ENCODE data around the gene PLXNA2.

PLXNA2 gene

DNA sequence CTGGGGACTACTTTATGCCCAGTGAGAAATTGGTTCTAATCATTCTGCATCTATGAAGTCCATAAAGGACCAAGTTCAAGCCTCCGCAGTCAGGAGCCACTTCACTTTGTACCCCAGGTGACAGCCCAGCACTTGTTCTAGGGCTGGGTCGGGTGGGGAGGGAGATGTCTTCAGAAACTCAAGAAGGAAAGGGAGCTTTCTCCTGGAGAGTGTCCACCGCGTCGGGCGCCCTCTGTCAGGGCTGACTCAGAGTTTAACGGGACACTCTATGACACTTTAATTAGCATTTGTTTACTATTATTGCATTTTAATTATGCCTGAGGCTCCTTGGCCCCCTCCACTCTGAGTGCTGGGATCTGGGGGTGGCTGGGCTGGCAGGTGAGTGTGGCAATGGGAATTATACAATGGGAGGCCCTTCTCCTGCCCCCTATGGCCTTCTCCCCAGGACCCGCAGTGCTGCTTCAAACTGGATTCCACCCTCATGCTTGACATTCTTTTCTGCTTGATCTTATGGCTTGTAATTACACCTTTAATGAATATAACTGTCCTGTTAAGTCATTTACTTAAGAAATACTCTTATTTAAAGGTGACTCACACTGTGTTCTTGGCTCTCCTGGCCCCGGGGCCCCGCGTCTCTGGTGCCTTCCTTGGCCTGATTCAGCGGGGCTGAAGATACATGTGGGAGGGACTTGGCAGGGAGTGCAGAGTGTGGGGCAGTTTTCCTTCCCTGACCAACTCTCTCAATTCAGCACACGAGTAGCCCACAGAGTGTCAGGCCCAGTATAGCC lies 136.6 kb downstream of the PLXNA2 start:
- Histone ChIP-seq H3K27me3 (replicated peaks in 2 of 5; ENCODE audit: control insufficient read depth in 4 of 5, insufficient read depth in 5 of 5, low read length in 4 of 5) (peaks cover 0 to 12% (median 0%) of the 10 kb centered on the region in 5 experiments), H3K27ac (ENCODE audit: insufficient read depth in 1 of 2, low read depth in 1 of 2, low read length in 2 of 2, poor library complexity in 1 of 2, severe bottlenecking in 2 of 2) (no peak overlapping the region), H3K36me3 (ENCODE audit: control insufficient read depth in 4 of 4, insufficient read depth in 4 of 4, low read length in 3 of 4) (no peaks in the 10 kb centered on the region), H3K4me1 (ENCODE audit: control extremely low read depth in 1 of 4, control insufficient read depth in 4 of 4, insufficient read depth in 4 of 4, low read length in 3 of 4) (no peaks in the 10 kb centered on the region), H3K9me3 (ENCODE audit: control extremely low read depth in 1 of 5, control insufficient read depth in 4 of 5, insufficient read depth in 2 of 5, low read depth in 1 of 5, low read length in 4 of 5) (no peaks in the 10 kb centered on the region), H3K4me3 (ENCODE audit: control insufficient read depth in 1 of 7, extremely low read depth in 1 of 7, insufficient read depth in 4 of 7, low read depth in 2 of 7, low read length in 6 of 7) (no peak overlapping the region)
- 90% methylated on average over 3 of the region's 13 CpGs for WGBS (ENCODE audit: insufficient coverage)
- ChIA-PET CTCF (interaction anchor here (0.6 kb wide), 1 partner anchor 105 kb away, joined by 3 read pairs; no protein-coding TSS in a partner anchor), POLR2A (no interaction called here)
- no peak for DNase-seq

- 98% methylated on average over 5 of the region's 7 CpGs for WGBS (ENCODE audit: insufficient coverage)
- peaks cover 0 to 12% (median 0%) of the 10 kb centered on the region in 5 experiments for H3K27me3 ChIP-seq (replicated peaks in 2 of 5; ENCODE audit: control insufficient read depth in 4 of 5, insufficient read depth in 5 of 5, low read length in 4 of 5)
- no peaks in the 10 kb centered on the region for H3K9me3 ChIP-seq (ENCODE audit: control extremely low read depth in 1 of 5, control insufficient read depth in 4 of 5, insufficient read depth in 2 of 5, low read depth in 1 of 5, low read length in 4 of 5)
- ChIA-PET CTCF (no interaction called here), POLR2A (no interaction called here)
- no peak overlapping the region for H3K4me3 ChIP-seq (ENCODE audit: control insufficient read depth in 1 of 7, extremely low read depth in 1 of 7, insufficient read depth in 4 of 7, low read depth in 2 of 7, low read length in 6 of 7)
- DNase-seq: no peak
- H3K36me3 ChIP-seq (ENCODE audit: control insufficient read depth in 4 of 4, insufficient read depth in 4 of 4, low read length in 3 of 4): no peaks in the 10 kb centered on the region
- H3K4me1 ChIP-seq (ENCODE audit: control extremely low read depth in 1 of 4, control insufficient read depth in 4 of 4, insufficient read depth in 4 of 4, low read length in 3 of 4): no peaks in the 10 kb centered on the region
- H3K27ac ChIP-seq (ENCODE audit: insufficient read depth in 1 of 2, low read depth in 1 of 2, low read length in 2 of 2, poor library complexity in 1 of 2, severe bottlenecking in 2 of 2): no peak overlapping the region
Observed at GRCh38 chr1:208106218-208106617, 138.0 kb downstream of the PLXNA2 start.

GRCh38 chr1:208105756-208106155 lies 138.4 kb downstream of the PLXNA2 start:
- H3K27me3 ChIP-seq (replicated peaks in 2 of 5; ENCODE audit: control insufficient read depth in 4 of 5, insufficient read depth in 5 of 5, low read length in 4 of 5): peaks cover 0 to 10% (median 0%) of the 10 kb centered on the region in 5 experiments
- DNase-seq: no peak
- 84% methylated on average over 3 of the region's 5 CpGs for WGBS (ENCODE audit: insufficient coverage)
- H3K36me3 ChIP-seq (ENCODE audit: control insufficient read depth in 4 of 4, insufficient read depth in 4 of 4, low read length in 3 of 4): no peaks in the 10 kb centered on the region
- ChIA-PET POLR2A (no interaction called here), CTCF (no interaction called here)
- no peak overlapping the region for H3K27ac ChIP-seq (ENCODE audit: insufficient read depth in 1 of 2, low read depth in 1 of 2, low read length in 2 of 2, poor library complexity in 1 of 2, severe bottlenecking in 2 of 2)
- no peak overlapping the region for H3K4me3 ChIP-seq (ENCODE audit: control insufficient read depth in 1 of 7, extremely low read depth in 1 of 7, insufficient read depth in 4 of 7, low read depth in 2 of 7, low read length in 6 of 7)
- H3K9me3 ChIP-seq (ENCODE audit: control extremely low read depth in 1 of 5, control insufficient read depth in 4 of 5, insufficient read depth in 2 of 5, low read depth in 1 of 5, low read length in 4 of 5): no peaks in the 10 kb centered on the region
- no peaks in the 10 kb centered on the region for H3K4me1 ChIP-seq (ENCODE audit: control extremely low read depth in 1 of 4, control insufficient read depth in 4 of 4, insufficient read depth in 4 of 4, low read length in 3 of 4)

DNA sequence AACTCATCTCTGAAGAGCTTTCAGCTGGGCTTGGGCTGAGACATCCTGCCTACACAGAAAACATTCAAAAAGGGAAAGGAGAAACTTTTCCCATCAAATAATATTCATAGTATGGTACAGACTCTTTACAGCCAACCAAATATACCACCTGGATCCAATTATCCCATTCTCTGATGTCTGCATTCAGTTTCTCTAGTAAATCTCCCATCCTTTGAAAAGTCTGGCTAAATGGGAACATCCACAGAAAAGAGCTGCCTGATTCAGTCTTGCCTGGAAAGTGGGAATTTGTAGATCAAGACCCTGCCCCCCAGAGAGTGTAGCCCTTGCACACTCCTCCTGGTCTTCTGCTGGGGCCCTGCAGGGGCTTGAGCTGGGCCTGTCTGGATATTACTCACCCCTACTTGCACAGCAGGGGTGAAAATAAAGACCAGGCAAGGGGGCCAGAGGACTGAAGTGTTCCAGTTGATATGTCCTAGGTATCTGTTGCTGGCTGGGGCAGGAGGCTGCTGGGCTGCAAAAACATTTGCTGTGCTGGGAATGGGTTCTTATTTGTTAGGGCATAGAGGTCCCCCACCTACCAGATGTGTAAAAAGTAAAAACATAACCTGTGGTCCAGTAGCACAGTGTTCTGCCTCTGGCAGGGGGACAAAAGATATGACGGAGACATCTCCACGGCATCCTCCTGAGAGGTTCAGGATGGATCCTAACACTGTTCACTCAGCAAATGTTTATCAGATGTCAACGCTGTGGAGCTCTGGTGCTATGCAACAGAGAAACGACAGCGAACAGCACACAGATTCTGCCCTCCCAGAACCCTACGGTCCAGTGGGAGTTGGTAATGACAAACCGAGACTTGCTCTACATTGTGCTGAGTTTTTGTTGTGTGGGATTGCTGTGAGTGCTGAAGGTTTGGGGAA lies 140.3 kb downstream of the PLXNA2 start:
- Histone ChIP-seq H3K4me1 (ENCODE audit: control extremely low read depth in 1 of 4, control insufficient read depth in 4 of 4, insufficient read depth in 4 of 4, low read length in 3 of 4) (no peaks in the 10 kb centered on the region), H3K36me3 (ENCODE audit: control insufficient read depth in 4 of 4, insufficient read depth in 4 of 4, low read length in 3 of 4) (no peaks in the 10 kb centered on the region), H3K27ac (ENCODE audit: insufficient read depth in 1 of 2, low read depth in 1 of 2, low read length in 2 of 2, poor library complexity in 1 of 2, severe bottlenecking in 2 of 2) (no peak overlapping the region), H3K27me3 (replicated peaks in 2 of 5; ENCODE audit: control insufficient read depth in 4 of 5, insufficient read depth in 5 of 5, low read length in 4 of 5) (peaks cover 0 to 4% (median 0%) of the 10 kb centered on the region in 5 experiments), H3K4me3 (ENCODE audit: control insufficient read depth in 1 of 7, extremely low read depth in 1 of 7, insufficient read depth in 4 of 7, low read depth in 2 of 7, low read length in 6 of 7) (no peak overlapping the region), H3K9me3 (ENCODE audit: control extremely low read depth in 1 of 5, control insufficient read depth in 4 of 5, insufficient read depth in 2 of 5, low read depth in 1 of 5, low read length in 4 of 5) (no peaks in the 10 kb centered on the region)
- 98% methylated on average over 7 of the region's 7 CpGs for WGBS (ENCODE audit: insufficient coverage)
- POLR2A ChIA-PET: no interaction called here
- DNase-seq: no peak
- CTCF ChIA-PET: interaction anchor here (2.3 kb wide), 1 partner anchor 10 kb away, joined by 7 read pairs; no protein-coding TSS in a partner anchor

- H3K27me3 ChIP-seq (replicated peaks in 2 of 5; ENCODE audit: control insufficient read depth in 4 of 5, insufficient read depth in 5 of 5, low read length in 4 of 5): peaks cover 0 to 2% (median 0%) of the 10 kb centered on the region in 5 experiments
Observed at GRCh38 chr1:208101661-208102431, 142.3 kb downstream of the PLXNA2 start.

GRCh38 chr1:208100906-208101305 lies 143.3 kb downstream of the PLXNA2 start:
- no CpG with 5 or more reads among the region's 5 CpGs for WGBS (ENCODE audit: insufficient coverage)
- POLR2A ChIA-PET: no interaction called here
- no peak overlapping the region for H3K4me3 ChIP-seq (ENCODE audit: control insufficient read depth in 1 of 7, extremely low read depth in 1 of 7, insufficient read depth in 4 of 7, low read depth in 2 of 7, low read length in 6 of 7)
- no peaks in the 10 kb centered on the region for H3K4me1 ChIP-seq (ENCODE audit: control extremely low read depth in 1 of 4, control insufficient read depth in 4 of 4, insufficient read depth in 4 of 4, low read length in 3 of 4)
- CTCF ChIA-PET: interaction anchor here (0.8 to 2.5 kb wide), 4 partner anchors 9 to 81 kb away, joined by 3 to 12 read pairs (median 8); no protein-coding TSS in a partner anchor
- H3K36me3 ChIP-seq (ENCODE audit: control insufficient read depth in 4 of 4, insufficient read depth in 4 of 4, low read length in 3 of 4): no peaks in the 10 kb centered on the region
- no peak for DNase-seq
- peaks cover 0 to 2% (median 0%) of the 10 kb centered on the region in 5 experiments for H3K27me3 ChIP-seq (replicated peaks in 2 of 5; ENCODE audit: control insufficient read depth in 4 of 5, insufficient read depth in 5 of 5, low read length in 4 of 5)
- H3K27ac ChIP-seq (ENCODE audit: insufficient read depth in 1 of 2, low read depth in 1 of 2, low read length in 2 of 2, poor library complexity in 1 of 2, severe bottlenecking in 2 of 2): no peak overlapping the region
- H3K9me3 ChIP-seq (ENCODE audit: control extremely low read depth in 1 of 5, control insufficient read depth in 4 of 5, insufficient read depth in 2 of 5, low read depth in 1 of 5, low read length in 4 of 5): no peaks in the 10 kb centered on the region

More at GRCh38 chr1:208101661-208102431, 142.3 kb downstream of the PLXNA2 start:
- Histone ChIP-seq H3K36me3 (ENCODE audit: control insufficient read depth in 4 of 4, insufficient read depth in 4 of 4, low read length in 3 of 4) (no peaks in the 10 kb centered on the region), H3K9me3 (ENCODE audit: control extremely low read depth in 1 of 5, control insufficient read depth in 4 of 5, insufficient read depth in 2 of 5, low read depth in 1 of 5, low read length in 4 of 5) (no peaks in the 10 kb centered on the region), H3K4me3 (ENCODE audit: control insufficient read depth in 1 of 7, extremely low read depth in 1 of 7, insufficient read depth in 4 of 7, low read depth in 2 of 7, low read length in 6 of 7) (no peak overlapping the region), H3K4me1 (ENCODE audit: control extremely low read depth in 1 of 4, control insufficient read depth in 4 of 4, insufficient read depth in 4 of 4, low read length in 3 of 4) (no peaks in the 10 kb centered on the region), H3K27ac (ENCODE audit: insufficient read depth in 1 of 2, low read depth in 1 of 2, low read length in 2 of 2, poor library complexity in 1 of 2, severe bottlenecking in 2 of 2) (no peak overlapping the region)
- WGBS (ENCODE audit: insufficient coverage): 88% methylated on average over 7 of the region's 11 CpGs
- ChIA-PET POLR2A (no interaction called here), CTCF (interaction anchor here (2.3 to 2.5 kb wide), 3 partner anchors 8 to 79 kb away, joined by 7 to 12 read pairs (median 11); no protein-coding TSS in a partner anchor)
- DNase-seq: no peak

Measured in common myeloid progenitor, CD34-positive (primary cell).